WI38 (cell line): ENCODE measurements around the gene SMYD1.

Source experiments
- H3K4me3 ChIP-seq: 2 replicates; pipeline ENCODE4 v1.5.1; 2011; ENCODE audit warnings: low read depth, mild to moderate bottlenecking, control low read depth, low read length
- TF ChIP-seq, protein P1 (sequence below): IDR thresholded peaks from 2 replicates; pipeline ENCODE4 v1.5.1; 2012; ENCODE audit warnings: low read depth, mild to moderate bottlenecking, control low read depth, low read length

The SMYD1 gene

DNA sequence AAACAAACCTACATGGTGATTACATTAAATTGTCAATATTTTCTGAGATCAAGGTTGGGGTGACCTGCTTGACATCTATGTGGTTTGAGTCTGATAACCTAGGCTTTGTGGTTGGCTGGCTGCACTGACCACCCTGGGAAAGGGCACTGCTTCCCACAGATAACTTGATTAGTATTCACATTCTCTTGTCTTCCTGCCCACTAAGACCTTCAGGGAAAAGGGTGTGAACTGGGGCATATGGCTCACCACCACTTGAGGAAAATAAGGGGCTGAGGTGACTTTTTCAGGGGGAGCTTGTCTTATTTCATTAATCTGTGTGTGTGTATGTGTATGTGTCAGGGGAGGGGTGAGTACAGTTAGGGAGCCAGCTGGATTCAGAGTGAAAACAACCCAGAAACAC is 1.5 kb downstream of the SMYD1 start:
- no peak overlapping the region for H3K4me3 ChIP-seq
- TF ChIP-seq, protein P1, sequence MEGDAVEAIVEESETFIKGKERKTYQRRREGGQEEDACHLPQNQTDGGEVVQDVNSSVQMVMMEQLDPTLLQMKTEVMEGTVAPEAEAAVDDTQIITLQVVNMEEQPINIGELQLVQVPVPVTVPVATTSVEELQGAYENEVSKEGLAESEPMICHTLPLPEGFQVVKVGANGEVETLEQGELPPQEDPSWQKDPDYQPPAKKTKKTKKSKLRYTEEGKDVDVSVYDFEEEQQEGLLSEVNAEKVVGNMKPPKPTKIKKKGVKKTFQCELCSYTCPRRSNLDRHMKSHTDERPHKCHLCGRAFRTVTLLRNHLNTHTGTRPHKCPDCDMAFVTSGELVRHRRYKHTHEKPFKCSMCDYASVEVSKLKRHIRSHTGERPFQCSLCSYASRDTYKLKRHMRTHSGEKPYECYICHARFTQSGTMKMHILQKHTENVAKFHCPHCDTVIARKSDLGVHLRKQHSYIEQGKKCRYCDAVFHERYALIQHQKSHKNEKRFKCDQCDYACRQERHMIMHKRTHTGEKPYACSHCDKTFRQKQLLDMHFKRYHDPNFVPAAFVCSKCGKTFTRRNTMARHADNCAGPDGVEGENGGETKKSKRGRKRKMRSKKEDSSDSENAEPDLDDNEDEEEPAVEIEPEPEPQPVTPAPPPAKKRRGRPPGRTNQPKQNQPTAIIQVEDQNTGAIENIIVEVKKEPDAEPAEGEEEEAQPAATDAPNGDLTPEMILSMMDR, result no peak

DNA sequence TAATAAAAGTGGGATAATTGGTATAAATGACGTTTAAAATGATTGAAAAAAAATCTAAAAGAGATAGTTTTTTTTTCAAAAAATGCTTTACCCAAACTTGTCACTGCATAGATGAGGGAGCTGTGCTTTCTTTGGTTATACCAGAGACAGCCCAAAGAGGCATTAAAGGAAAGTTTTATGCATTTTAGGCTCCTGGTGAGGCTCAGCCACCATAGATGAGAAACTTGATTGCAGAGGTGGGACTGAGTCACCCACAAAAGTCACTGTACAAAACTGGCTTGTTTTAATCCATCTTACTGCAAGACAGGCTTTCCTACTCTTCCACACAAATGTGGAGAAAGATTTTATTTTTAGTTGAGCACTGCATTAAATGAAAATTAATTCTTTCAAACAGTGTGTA is 2.4 kb downstream of the SMYD1 start:
- TF ChIP-seq, protein P1, result no peak
- no peak overlapping the region for H3K4me3 ChIP-seq

DNA sequence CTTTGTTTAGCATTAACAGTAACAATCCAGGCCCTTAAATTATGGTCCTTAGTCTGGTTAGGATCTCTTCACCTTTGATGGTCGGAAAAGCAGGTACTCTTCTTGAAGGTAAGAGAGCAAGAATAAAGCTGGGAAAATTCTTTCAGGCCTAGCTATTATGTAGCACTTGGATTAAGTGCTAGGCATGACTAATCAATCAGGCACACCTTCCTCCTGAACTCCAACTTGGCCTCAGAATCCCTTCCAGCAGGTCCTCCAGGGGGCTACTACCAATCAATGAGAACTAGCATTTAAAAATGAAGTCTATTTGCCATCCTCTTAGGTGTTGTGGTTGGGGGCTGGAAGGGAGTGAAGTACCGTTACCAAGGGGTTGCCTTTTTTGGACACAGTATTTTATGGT is 3.7 kb downstream of the SMYD1 start:
- TF ChIP-seq, protein P1, result no peak
- H3K4me3 ChIP-seq, result no peak overlapping the region

DNA sequence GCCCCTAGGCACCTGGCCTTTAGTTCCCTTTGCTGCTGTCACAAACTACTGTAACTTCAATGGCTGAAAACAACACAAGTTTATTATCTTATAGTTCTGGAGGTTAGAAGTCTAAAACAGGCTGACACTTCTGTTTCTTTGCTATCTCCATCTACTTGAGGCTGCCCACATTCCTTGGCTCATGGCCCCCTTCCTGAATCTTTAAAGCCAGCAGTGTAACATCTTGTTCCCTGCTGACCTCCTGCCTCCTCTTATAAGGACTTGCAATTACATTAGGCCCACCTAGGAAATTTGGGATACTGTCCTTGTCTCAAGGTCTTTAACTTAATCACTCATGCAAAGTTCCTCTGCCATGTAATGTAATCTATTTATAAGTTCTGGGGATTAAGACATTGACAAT is 6.5 kb downstream of the SMYD1 start:
- no peak overlapping the region for H3K4me3 ChIP-seq
- TF ChIP-seq, protein P1, result no peak

DNA sequence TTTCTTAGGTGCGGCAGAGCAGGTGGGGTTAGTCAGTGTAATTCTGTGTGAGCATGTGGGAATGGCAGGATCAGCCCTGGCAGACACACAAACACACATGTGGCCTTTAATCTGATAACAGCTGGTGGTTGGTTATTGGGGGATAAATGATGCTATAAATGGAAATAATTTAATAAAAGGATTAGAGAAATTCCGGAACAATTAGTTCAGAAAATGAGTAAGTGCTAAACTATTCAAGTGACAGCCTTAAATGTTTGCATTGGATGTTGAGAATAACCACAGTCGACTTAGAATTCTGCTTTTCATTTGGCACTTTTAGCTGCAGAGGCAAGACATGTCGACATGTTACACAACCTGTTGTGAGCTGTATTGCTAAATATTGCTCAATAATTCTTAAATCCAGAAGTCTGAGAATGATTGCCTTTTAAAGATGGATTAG is 7.2 kb downstream of the SMYD1 start:
- TF ChIP-seq, protein P1, result no peak
- H3K4me3 ChIP-seq, result no peak overlapping the region

DNA sequence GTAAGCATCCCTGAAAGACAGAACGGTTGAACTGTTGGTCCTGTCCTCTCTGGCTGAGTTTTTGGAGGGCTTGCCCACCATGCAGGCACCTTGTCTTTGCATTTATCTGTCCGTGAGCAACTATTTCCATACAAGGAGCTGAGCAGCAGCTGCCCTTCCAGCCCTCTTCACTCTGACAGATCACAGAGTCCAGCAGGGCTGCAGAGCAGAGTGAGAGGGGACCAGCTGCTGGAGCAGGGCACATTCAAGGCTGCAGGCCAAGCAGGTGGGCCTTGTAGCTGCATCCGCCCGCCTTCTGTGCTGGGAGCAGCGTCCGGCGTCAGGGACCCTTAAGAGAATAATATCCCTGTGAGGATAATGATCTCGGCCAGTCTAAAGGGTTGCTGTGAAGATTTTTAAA is 9.5 kb downstream of the SMYD1 start:
- TF ChIP-seq, protein P1, result no peak
- H3K4me3 ChIP-seq, result no peak overlapping the region

DNA sequence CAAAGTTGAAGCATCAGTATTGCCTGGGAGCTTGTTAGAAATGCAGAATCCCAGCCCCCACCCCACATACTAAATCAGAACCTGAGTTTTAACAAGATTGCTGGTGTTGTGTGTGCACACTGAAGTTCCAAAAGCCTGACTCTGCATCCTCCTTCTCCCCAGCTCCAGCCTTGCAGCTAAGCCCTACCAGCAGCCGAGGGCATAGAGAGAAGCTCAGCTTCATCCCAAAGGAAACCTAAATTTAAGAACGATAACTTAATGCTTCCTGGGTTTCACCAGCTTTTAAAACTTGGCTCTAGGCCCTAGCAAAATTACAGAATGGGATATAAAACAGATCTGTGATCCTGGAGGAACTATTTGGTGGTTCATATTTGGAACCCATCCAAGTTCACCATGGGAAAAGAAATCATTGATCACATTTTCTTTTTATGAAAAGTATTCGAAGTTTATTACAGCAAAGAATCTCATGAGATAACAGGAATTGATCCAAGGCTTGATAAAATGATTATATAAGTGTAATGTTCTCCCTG is 11.1 kb downstream of the SMYD1 start:
- TF ChIP-seq, protein P1, result no peak
- H3K4me3 ChIP-seq, result no peak overlapping the region
